Measurements from ENCODE around the gene UCK2.

- TF ChIP-seq EZH2 (optimal IDR thresholded peaks at IDR 0.05; ENCODE audit: low read depth, low read length) = no peak
- no peak for TF ChIP-seq CTCF (IDR thresholded peaks at IDR 0.05; ENCODE audit: low read length)
- TF ChIP-seq EZH2phosphoT487 (IDR thresholded peaks at IDR 0.05; ENCODE audit: low read length) = no peak
Measured at GRCh38 chr1:165841582-165842017, 14.2 kb downstream of the UCK2 start.

Measured in MM.1S (cell line).